Measurements from ENCODE around the gene FCRL5. TPM values are rescaled to one million over a fixed set of nuclear protein-coding genes. Genes with fewer than 3 reads are reported as not detected.

FCRL5 gene
- not detected for total RNA-seq

GRCh38 chr1:157551694-157552693, at the start of gene FCRL5:
FCRL5 (minus strand) TSS chr1:157552515; CDS start chr1:157552362, 153 bp downstream.
- H3K4me1 Mint-ChIP-seq, result peaks cover 4% of the 10 kb centered on the region
- H3K4me3 Mint-ChIP-seq, result no peak within 1 kb of the TSS
- no peaks in the 10 kb centered on the region for H3K9me3 Mint-ChIP-seq (ENCODE audit: low read depth)
- H3K27me3 Mint-ChIP-seq, result peaks cover 24% of the 10 kb centered on the region
- H3K27ac Mint-ChIP-seq, result no peak within 1 kb of the TSS
- CTCF ChIA-PET, result no interaction called here
- no peak for DNase-seq
- no peak for ATAC-seq
- no peaks in the 10 kb centered on the region for H3K36me3 Mint-ChIP-seq

DNA sequence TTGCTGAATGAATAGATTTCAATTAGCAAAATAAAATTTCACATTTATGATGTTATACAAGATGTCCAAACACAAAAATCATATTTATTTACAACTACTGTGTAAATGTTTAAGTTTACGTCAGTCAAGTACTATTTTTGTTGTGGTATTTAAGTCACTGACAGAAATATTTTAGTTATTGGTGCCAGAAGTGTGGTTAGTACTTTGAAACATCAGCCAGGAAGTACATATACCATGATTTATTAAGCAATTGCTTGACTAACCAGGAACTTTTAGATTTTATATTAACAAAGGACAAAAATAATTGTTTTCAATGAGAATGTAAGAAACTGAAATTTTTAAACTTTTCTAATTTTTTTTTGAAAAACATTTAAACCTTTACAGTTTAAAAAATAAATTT, 47.9 kb upstream of the FCRL5 start:
- DNase-seq (no peak), ATAC-seq (no peak)
- H3K36me3 Mint-ChIP-seq, result no peaks in the 10 kb centered on the region
- peaks cover 42% of the 10 kb centered on the region for H3K27me3 Mint-ChIP-seq
- H3K4me1 Mint-ChIP-seq, result peaks cover 17% of the 10 kb centered on the region
- CTCF ChIA-PET, result no interaction called here
- no peak overlapping the region for H3K4me3 Mint-ChIP-seq
- no peaks in the 10 kb centered on the region for H3K9me3 Mint-ChIP-seq (ENCODE audit: low read depth)
- no peak overlapping the region for H3K27ac Mint-ChIP-seq

DNA sequence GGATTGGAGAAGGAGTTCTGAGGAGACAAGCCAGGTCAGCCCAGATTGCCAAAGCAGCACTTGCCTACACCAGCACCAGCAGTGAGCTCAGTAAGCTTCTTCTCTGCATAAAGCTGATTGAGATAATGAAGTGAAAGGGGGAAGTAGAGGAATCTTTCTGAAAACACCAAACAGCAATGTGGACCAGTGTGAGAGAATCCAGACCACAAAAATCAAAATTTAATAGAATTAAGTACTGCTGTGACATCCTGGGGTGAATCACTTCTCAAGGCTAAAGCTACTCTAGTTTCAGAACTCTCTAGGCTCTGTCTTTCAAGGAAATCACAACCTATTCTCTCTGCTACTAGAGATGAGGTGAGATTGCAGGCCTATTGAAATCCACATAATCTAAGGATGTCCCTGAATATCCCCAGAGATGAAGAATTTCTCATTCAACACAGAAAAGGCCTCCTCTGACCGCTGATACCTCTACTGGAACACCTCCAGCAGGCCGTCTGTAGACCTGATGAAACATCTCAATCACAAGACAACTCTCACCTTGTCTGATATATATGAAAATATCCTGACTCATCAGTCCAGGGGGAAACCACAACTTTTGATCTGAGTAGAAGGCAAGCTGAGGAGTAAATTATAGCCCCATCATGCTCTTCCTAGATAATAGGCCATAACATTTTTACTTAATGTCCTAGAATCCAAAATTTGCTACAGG, 45.8 kb upstream of the FCRL5 start, which contains the start of gene FCRL4:
Gene FCRL4 (minus strand): TSS at position 127 of the 709 bp plus-strand sequence. CDS start 141 bp downstream, outside the sequence.
- Mint-ChIP-seq H3K36me3 (no peaks in the 10 kb centered on the region), H3K27me3 (peaks cover 36% of the 10 kb centered on the region), H3K9me3 (ENCODE audit: low read depth) (no peaks in the 10 kb centered on the region), H3K4me3 (no peak within 1 kb of the TSS), H3K27ac (no peak within 1 kb of the TSS), H3K4me1 (peaks cover 18% of the 10 kb centered on the region)
- CTCF ChIA-PET, result no interaction called here
- DNase-seq (no peak), ATAC-seq (peak; percentile 36)

GRCh38 chr1:157596384-157596783, 44.1 kb upstream of the FCRL5 start:
- H3K4me1 Mint-ChIP-seq, result peaks cover 18% of the 10 kb centered on the region
- H3K27ac Mint-ChIP-seq, result no peak overlapping the region
- no peaks in the 10 kb centered on the region for H3K9me3 Mint-ChIP-seq (ENCODE audit: low read depth)
- H3K36me3 Mint-ChIP-seq, result no peaks in the 10 kb centered on the region
- H3K27me3 Mint-ChIP-seq, result peaks cover 30% of the 10 kb centered on the region
- DNase-seq (no peak), ATAC-seq (no peak)
- no peak overlapping the region for H3K4me3 Mint-ChIP-seq
- CTCF ChIA-PET, result no interaction called here

DNA sequence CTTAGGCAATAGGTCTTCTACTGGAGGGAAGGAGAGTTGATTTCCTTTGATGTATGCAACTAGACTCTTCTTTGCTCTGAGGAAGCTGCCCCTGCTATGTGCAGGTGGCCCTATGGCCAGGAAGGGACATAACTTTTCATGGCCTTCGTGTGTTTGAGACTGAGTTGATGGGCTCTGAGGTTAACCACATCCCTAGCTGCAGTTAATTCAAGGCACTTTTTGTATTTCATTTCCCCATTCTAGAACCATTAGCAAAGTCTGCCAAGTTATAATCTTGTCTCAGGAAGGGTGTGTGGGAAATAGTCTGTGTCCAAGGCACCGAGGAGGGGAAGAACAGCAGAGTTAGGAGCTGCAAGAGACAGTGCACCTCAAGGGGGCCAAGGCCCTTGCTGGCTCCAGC, 43.0 kb upstream of the FCRL5 start:
- H3K36me3 Mint-ChIP-seq, result no peaks in the 10 kb centered on the region
- H3K27ac Mint-ChIP-seq, result no peak overlapping the region
- H3K4me3 Mint-ChIP-seq, result no peak overlapping the region
- DNase-seq (no peak), ATAC-seq (no peak)
- H3K27me3 Mint-ChIP-seq, result peaks cover 30% of the 10 kb centered on the region
- H3K9me3 Mint-ChIP-seq (ENCODE audit: low read depth), result no peaks in the 10 kb centered on the region
- CTCF ChIA-PET, result interaction anchor here (0.8 to 1.2 kb wide), 2 partner anchors 8 to 15 kb away, joined by 3 read pairs; no protein-coding TSS in a partner anchor
- peaks cover 18% of the 10 kb centered on the region for H3K4me1 Mint-ChIP-seq

DNA sequence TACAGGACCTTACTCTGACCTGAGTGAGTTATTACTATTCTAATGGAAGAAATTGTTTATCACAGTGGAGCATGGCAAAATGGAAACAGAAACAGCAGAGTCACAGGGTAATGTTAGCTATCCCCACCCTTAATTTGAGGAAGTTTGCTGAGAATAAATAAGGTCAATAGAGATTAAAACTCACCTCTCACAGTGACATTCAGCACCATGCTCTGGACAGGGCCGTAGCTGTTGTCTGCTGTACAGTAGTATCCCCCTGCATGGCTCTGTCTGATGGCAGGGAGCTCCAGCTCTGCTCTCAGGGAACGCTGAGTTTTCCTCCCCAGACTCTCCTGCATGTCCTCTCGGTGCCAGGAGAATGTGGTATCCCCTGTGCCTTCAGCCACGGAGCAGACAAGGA, 33.7 kb upstream of the FCRL5 start:
- peaks cover 16% of the 10 kb centered on the region for H3K27me3 Mint-ChIP-seq
- no peaks in the 10 kb centered on the region for H3K9me3 Mint-ChIP-seq (ENCODE audit: low read depth)
- DNase-seq, result no peak
- H3K36me3 Mint-ChIP-seq, result no peaks in the 10 kb centered on the region
- no peak overlapping the region for H3K4me3 Mint-ChIP-seq
- H3K4me1 Mint-ChIP-seq, result no peaks in the 10 kb centered on the region
- no peak for ATAC-seq
- no peak overlapping the region for H3K27ac Mint-ChIP-seq
- CTCF ChIA-PET, result no interaction called here

GRCh38 chr1:157584503-157584902, 32.2 kb upstream of the FCRL5 start:
- ATAC-seq (no peak), DNase-seq (no peak)
- Mint-ChIP-seq H3K4me1 (no peaks in the 10 kb centered on the region), H3K4me3 (no peak overlapping the region), H3K27me3 (peaks cover 13% of the 10 kb centered on the region), H3K9me3 (ENCODE audit: low read depth) (no peaks in the 10 kb centered on the region), H3K36me3 (no peaks in the 10 kb centered on the region), H3K27ac (no peak overlapping the region)
- CTCF ChIA-PET, result interaction anchor here (0.7 kb wide), 1 partner anchor 40 kb away, joined by 3 read pairs; no protein-coding TSS in a partner anchor

- H3K27ac Mint-ChIP-seq, result no peak overlapping the region
- no peaks in the 10 kb centered on the region for H3K9me3 Mint-ChIP-seq (ENCODE audit: low read depth)
- no peaks in the 10 kb centered on the region for H3K4me1 Mint-ChIP-seq
Observed at GRCh38 chr1:157580828-157581210, 28.5 kb upstream of the FCRL5 start.

DNA sequence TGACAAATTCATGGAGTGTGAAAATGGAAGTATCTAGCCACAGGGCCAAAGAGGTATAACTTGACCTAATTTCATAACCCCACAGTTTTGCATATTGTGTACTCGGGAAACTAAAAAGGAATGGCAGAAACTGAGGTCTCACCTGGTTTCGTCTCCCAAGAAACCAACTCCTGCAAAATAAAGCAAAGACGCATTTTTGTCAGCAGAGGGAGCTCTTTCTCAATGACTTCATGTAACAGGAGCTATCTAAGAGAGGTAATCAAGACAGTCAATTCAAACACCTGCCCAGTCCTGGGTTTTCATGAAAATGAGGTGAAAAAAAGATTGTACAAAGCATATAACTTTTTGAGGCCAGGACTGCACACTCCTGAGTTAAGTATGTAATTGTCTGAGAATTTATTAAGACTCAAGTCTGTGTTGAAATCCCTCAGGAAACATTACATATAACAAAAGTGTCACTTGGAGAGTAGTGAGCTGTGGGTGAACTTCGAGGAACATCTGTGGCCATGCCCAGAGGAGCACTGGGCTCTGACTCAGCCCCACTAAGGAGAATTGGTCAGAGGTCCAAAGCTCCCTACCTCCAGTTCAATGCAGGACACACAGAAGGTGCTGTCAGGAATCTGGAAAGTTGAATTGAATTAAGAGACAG, 28.0 kb upstream of the FCRL5 start:
- Mint-ChIP-seq H3K9me3 (ENCODE audit: low read depth) (no peaks in the 10 kb centered on the region), H3K27ac (no peak overlapping the region), H3K36me3 (no peaks in the 10 kb centered on the region), H3K27me3 (peaks cover 20% of the 10 kb centered on the region), H3K4me1 (no peaks in the 10 kb centered on the region), H3K4me3 (no peak overlapping the region)
- CTCF ChIA-PET, result interaction anchor here (0.8 to 2.8 kb wide), 15 partner anchors 9 to 544 kb away, joined by 3 to 16 read pairs (median 4); no protein-coding TSS in a partner anchor
- no peak for DNase-seq
- no peak for ATAC-seq

More at GRCh38 chr1:157580828-157581210, 28.5 kb upstream of the FCRL5 start:
- Mint-ChIP-seq H3K36me3 (no peaks in the 10 kb centered on the region), H3K4me3 (no peak overlapping the region), H3K27me3 (peaks cover 15% of the 10 kb centered on the region)
- CTCF ChIA-PET, result interaction anchor here (0.7 to 2.8 kb wide), 14 partner anchors 8 to 544 kb away, joined by 3 to 16 read pairs (median 4); no protein-coding TSS in a partner anchor
- ATAC-seq (no peak), DNase-seq (no peak)

DNA sequence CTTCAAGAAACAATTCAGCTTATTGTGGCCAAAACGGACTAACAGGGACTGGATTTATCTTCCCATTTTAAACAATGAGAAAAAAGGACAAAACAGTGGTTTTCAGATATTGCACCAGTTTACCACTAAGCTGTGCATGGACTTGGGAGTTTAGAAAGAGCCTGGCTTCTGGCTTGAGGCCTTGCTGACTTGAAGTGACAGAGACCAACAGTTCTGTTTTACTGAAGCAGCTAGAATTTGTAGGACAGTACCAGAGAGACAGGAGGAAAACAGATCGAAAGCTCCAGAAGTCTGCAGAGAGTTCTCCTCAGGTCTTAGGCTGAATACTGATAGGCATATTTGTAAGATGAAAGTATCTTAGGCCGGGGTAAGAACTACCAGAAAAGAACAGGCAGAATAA, 25.1 kb upstream of the FCRL5 start:
- ATAC-seq (no peak), DNase-seq (no peak)
- Mint-ChIP-seq H3K27me3 (peaks cover 19% of the 10 kb centered on the region), H3K9me3 (ENCODE audit: low read depth) (no peaks in the 10 kb centered on the region), H3K27ac (no peak overlapping the region), H3K36me3 (no peaks in the 10 kb centered on the region), H3K4me3 (no peak overlapping the region), H3K4me1 (no peaks in the 10 kb centered on the region)
- CTCF ChIA-PET, result interaction anchor here (0.6 to 1.5 kb wide), 3 partner anchors 13 to 114 kb away, joined by 3 to 4 read pairs (median 4); no protein-coding TSS in a partner anchor

- no peaks in the 10 kb centered on the region for H3K4me1 Mint-ChIP-seq
- no peaks in the 10 kb centered on the region for H3K9me3 Mint-ChIP-seq (ENCODE audit: low read depth)
- no peak for DNase-seq
- CTCF ChIA-PET, result no interaction called here
- H3K36me3 Mint-ChIP-seq, result no peaks in the 10 kb centered on the region
- no peak overlapping the region for H3K4me3 Mint-ChIP-seq
- no peak overlapping the region for H3K27ac Mint-ChIP-seq
- H3K27me3 Mint-ChIP-seq, result peaks cover 21% of the 10 kb centered on the region
- no peak for ATAC-seq
Observed at GRCh38 chr1:157575744-157576143, 23.4 kb upstream of the FCRL5 start.

- Mint-ChIP-seq H3K27me3 (peaks cover 23% of the 10 kb centered on the region), H3K4me1 (no peaks in the 10 kb centered on the region), H3K4me3 (no peak overlapping the region), H3K27ac (no peak overlapping the region), H3K36me3 (no peaks in the 10 kb centered on the region), H3K9me3 (ENCODE audit: low read depth) (no peaks in the 10 kb centered on the region)
- CTCF ChIA-PET, result no interaction called here
- DNase-seq, result no peak
- ATAC-seq, result no peak
Observed at GRCh38 chr1:157574836-157575235, 22.5 kb upstream of the FCRL5 start.
